ENCODE results near the gene C4BPA.

C4BPA gene

DNA sequence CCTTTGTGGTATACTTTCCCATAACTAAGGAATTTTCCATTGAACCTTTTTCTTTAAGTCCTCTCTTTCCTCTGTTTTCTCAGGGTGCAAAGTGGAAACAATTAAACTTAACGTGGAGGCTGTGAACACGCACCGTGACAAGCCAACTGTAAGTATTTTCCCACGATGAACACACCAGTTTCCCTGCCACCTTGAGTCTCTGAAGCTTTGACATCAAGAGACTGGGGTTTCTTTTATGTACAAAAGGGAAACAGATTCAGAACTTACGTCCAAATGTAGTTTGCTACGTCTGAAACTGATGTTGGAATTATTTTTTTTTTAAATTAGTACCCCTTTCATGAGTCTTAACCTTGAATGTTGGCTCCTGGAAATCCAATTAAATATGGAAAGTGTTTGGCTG, 32.6 kb upstream of the C4BPA start:
- no peak for DNase-seq
- peaks cover 21 to 70% of the 10 kb centered on the region in 2 experiments for H3K36me3 ChIP-seq (ENCODE audit: control insufficient read depth in 1 of 2, insufficient read depth in 2 of 2, low read depth in 1 of 2, low read length in 2 of 2)
- no peaks in the 10 kb centered on the region for H3K79me1 ChIP-seq (replicated peaks; ENCODE audit: low read length, poor library complexity, severe bottlenecking)
- no peaks in the 10 kb centered on the region for H3K9me3 ChIP-seq (ENCODE audit: control insufficient read depth, low read length)
- H2AK5ac ChIP-seq (ENCODE audit: low read length, severe bottlenecking) = no peak overlapping the region
- no peak overlapping the region for H3K23ac ChIP-seq (ENCODE audit: low read length in 2 of 2)
- no peak overlapping the region for H2BK5ac ChIP-seq (ENCODE audit: low read depth, low read length, poor library complexity, severe bottlenecking)
- H2BK12ac ChIP-seq (ENCODE audit: low read length in 2 of 2) = no peak overlapping the region
- H3K4ac ChIP-seq (ENCODE audit: low read depth in 1 of 2, low read length in 2 of 2) = no peak overlapping the region
- H3K18ac ChIP-seq (ENCODE audit: low read depth in 1 of 2, low read length in 2 of 2) = no peak overlapping the region
- H3K27ac ChIP-seq (ENCODE audit: low read length, poor library complexity, severe bottlenecking) = no peak overlapping the region
- no peak overlapping the region for H3K4me3 ChIP-seq (ENCODE audit: insufficient read depth in 1 of 2, low read depth in 1 of 2, low read length in 2 of 2)
- H3K4me2 ChIP-seq (ENCODE audit: low read length, poor library complexity, severe bottlenecking) = no peak overlapping the region
- no peaks in the 10 kb centered on the region for H3K27me3 ChIP-seq (ENCODE audit: control insufficient read depth in 1 of 2, insufficient read depth in 1 of 2, low read length in 2 of 2)
- no peak overlapping the region for H4K8ac ChIP-seq (ENCODE audit: low read length)
- no peak overlapping the region for H2AFZ ChIP-seq (ENCODE audit: low read depth, low read length)
- H2BK15ac ChIP-seq (ENCODE audit: low read depth, poor library complexity, severe bottlenecking) = no peak overlapping the region
- no peak overlapping the region for H4K91ac ChIP-seq (ENCODE audit: low read length)
- H2BK120ac ChIP-seq (ENCODE audit: low read depth, low read length) = no peak overlapping the region
- no peak overlapping the region for H3K9ac ChIP-seq (ENCODE audit: low read length)
- whole genome bisulfite sequencing = 93% methylated on average over 6 of the region's 6 CpGs
- H3K4me1 ChIP-seq (ENCODE audit: control insufficient read depth, insufficient read depth, low read depth, low read length) = no peaks in the 10 kb centered on the region
- H3K14ac ChIP-seq (ENCODE audit: low read length in 2 of 2) = no peak overlapping the region

DNA sequence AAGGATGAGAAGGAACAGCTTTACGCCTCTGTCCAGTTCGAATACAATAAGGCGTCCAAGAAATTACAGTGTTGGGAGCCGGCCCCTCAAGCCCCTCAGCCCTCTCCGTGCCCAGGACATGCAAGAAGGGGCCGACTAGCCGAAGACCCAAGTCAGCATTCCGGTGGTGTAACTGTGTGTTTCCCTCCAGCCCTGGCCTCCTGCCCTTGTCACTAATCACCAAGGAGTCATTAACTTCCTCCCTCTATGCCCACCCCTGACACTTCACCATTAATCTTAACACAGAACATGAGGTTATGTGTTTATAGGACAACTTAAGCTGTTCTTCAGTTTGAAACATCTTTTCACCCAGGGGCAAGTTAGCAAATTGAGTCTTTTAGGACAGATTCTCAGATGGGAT, 31.8 kb upstream of the C4BPA start:
- Histone ChIP-seq H3K4me1 (ENCODE audit: control insufficient read depth, insufficient read depth, low read depth, low read length) (no peaks in the 10 kb centered on the region), H2AK5ac (ENCODE audit: low read length, severe bottlenecking) (no peak overlapping the region), H3K79me1 (replicated peaks; ENCODE audit: low read length, poor library complexity, severe bottlenecking) (no peaks in the 10 kb centered on the region), H3K4me2 (ENCODE audit: low read length, poor library complexity, severe bottlenecking) (no peak overlapping the region), H2BK15ac (ENCODE audit: low read depth, poor library complexity, severe bottlenecking) (no peak overlapping the region), H2BK120ac (ENCODE audit: low read depth, low read length) (no peak overlapping the region), H4K91ac (ENCODE audit: low read length) (no peak overlapping the region), H3K27ac (ENCODE audit: low read length, poor library complexity, severe bottlenecking) (no peak overlapping the region), H3K18ac (ENCODE audit: low read depth in 1 of 2, low read length in 2 of 2) (no peak overlapping the region), H3K4me3 (ENCODE audit: insufficient read depth in 1 of 2, low read depth in 1 of 2, low read length in 2 of 2) (no peak overlapping the region), H3K14ac (ENCODE audit: low read length in 2 of 2) (no peak overlapping the region), H2BK5ac (ENCODE audit: low read depth, low read length, poor library complexity, severe bottlenecking) (no peak overlapping the region), H4K8ac (ENCODE audit: low read length) (no peak overlapping the region), H3K27me3 (ENCODE audit: control insufficient read depth in 1 of 2, insufficient read depth in 1 of 2, low read length in 2 of 2) (no peaks in the 10 kb centered on the region), H2AFZ (ENCODE audit: low read depth, low read length) (no peak overlapping the region), H3K36me3 (ENCODE audit: control insufficient read depth in 1 of 2, insufficient read depth in 2 of 2, low read depth in 1 of 2, low read length in 2 of 2) (peaks cover 21 to 67% of the 10 kb centered on the region in 2 experiments), H3K4ac (ENCODE audit: low read depth in 1 of 2, low read length in 2 of 2) (no peak overlapping the region), H3K9ac (ENCODE audit: low read length) (no peak overlapping the region), H3K23ac (ENCODE audit: low read length in 2 of 2) (no peak overlapping the region), H3K9me3 (ENCODE audit: control insufficient read depth, low read length) (no peaks in the 10 kb centered on the region), H2BK12ac (ENCODE audit: low read length in 2 of 2) (no peak overlapping the region)
- no peak for DNase-seq
- WGBS = 91% methylated on average over 8 of the region's 8 CpGs

DNA sequence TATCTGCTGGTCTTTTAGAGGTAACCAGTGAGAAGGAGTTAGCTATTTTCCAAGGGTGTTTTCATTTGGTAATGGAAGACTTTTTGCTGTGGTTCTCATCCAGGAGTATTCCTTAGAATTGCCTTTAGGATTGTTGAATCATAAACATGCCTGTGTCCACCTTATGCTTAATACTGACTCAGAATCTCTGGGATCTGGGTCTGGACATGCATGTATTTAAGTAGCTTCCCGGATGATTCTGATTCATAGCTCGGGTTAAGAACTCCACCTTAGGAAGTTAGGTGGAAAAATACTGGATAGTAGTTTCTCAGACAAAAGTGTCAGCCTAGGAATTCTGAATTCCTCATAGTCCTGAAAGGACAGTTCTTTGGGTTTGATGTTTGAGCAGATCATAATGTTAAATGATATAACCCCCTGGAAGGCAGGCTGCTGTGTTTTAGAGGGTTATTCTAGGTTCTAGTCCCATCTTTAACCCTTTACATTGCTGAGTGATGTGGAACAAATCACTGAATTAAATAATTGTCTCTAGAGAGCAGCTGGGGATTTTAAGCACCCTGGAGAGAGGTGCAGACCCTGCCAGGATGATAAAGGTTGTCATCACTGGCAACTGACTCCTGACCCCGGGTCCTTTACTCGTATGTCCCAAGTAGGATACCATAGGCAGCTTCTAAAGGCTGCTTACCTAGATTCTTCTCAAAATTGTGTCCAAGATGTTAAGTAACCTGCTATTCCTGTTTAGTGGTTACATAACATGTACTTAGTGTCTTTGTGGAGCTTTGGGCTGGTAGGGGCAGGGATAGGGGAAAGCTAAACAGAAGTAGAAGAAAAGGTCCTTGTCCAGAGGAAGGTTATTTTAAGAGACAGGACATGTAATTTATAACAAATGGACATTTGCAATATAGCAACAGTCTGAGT, 29.9 kb upstream of the C4BPA start:
- Histone ChIP-seq H3K9ac (ENCODE audit: low read length) (peak overlapping the region; percentile 20), H3K18ac (ENCODE audit: low read depth in 1 of 2, low read length in 2 of 2) (no peak overlapping the region), H3K27ac (ENCODE audit: low read length, poor library complexity, severe bottlenecking) (no peak overlapping the region), H3K14ac (ENCODE audit: low read length in 2 of 2) (no peak overlapping the region), H3K4ac (ENCODE audit: low read depth in 1 of 2, low read length in 2 of 2) (no peak overlapping the region), H3K27me3 (ENCODE audit: control insufficient read depth in 1 of 2, insufficient read depth in 1 of 2, low read length in 2 of 2) (no peaks in the 10 kb centered on the region), H3K23ac (ENCODE audit: low read length in 2 of 2) (no peak overlapping the region), H2BK5ac (ENCODE audit: low read depth, low read length, poor library complexity, severe bottlenecking) (no peak overlapping the region), H3K79me1 (replicated peaks; ENCODE audit: low read length, poor library complexity, severe bottlenecking) (no peaks in the 10 kb centered on the region), H3K4me3 (ENCODE audit: insufficient read depth in 1 of 2, low read depth in 1 of 2, low read length in 2 of 2) (peak overlapping the region in 1 of 2 experiments; percentile 9), H3K4me2 (ENCODE audit: low read length, poor library complexity, severe bottlenecking) (no peak overlapping the region), H4K8ac (ENCODE audit: low read length) (no peak overlapping the region), H2BK120ac (ENCODE audit: low read depth, low read length) (no peak overlapping the region), H2BK12ac (ENCODE audit: low read length in 2 of 2) (no peak overlapping the region), H3K4me1 (ENCODE audit: control insufficient read depth, insufficient read depth, low read depth, low read length) (no peaks in the 10 kb centered on the region), H2AFZ (ENCODE audit: low read depth, low read length) (no peak overlapping the region), H2BK15ac (ENCODE audit: low read depth, poor library complexity, severe bottlenecking) (no peak overlapping the region), H4K91ac (ENCODE audit: low read length) (no peak overlapping the region), H3K36me3 (ENCODE audit: control insufficient read depth in 1 of 2, insufficient read depth in 2 of 2, low read depth in 1 of 2, low read length in 2 of 2) (peaks cover 19 to 57% of the 10 kb centered on the region in 2 experiments), H3K9me3 (ENCODE audit: control insufficient read depth, low read length) (no peaks in the 10 kb centered on the region), H2AK5ac (ENCODE audit: low read length, severe bottlenecking) (no peak overlapping the region)
- 89% methylated on average over 4 of the region's 4 CpGs for WGBS
- no peak for DNase-seq

GRCh38 chr1:207076181-207076955, 27.7 kb upstream of the C4BPA start:
- Histone ChIP-seq H3K14ac (ENCODE audit: low read length in 2 of 2) (no peak overlapping the region), H4K8ac (ENCODE audit: low read length) (no peak overlapping the region), H2AFZ (ENCODE audit: low read depth, low read length) (no peak overlapping the region), H3K36me3 (ENCODE audit: control insufficient read depth in 1 of 2, insufficient read depth in 2 of 2, low read depth in 1 of 2, low read length in 2 of 2) (peaks cover 8 to 43% of the 10 kb centered on the region in 2 experiments), H2BK5ac (ENCODE audit: low read depth, low read length, poor library complexity, severe bottlenecking) (no peak overlapping the region), H2AK5ac (ENCODE audit: low read length, severe bottlenecking) (no peak overlapping the region), H3K4me3 (ENCODE audit: insufficient read depth in 1 of 2, low read depth in 1 of 2, low read length in 2 of 2) (no peak overlapping the region), H3K4ac (ENCODE audit: low read depth in 1 of 2, low read length in 2 of 2) (no peak overlapping the region), H3K4me2 (ENCODE audit: low read length, poor library complexity, severe bottlenecking) (no peak overlapping the region), H3K9ac (ENCODE audit: low read length) (no peak overlapping the region), H3K9me3 (ENCODE audit: control insufficient read depth, low read length) (no peaks in the 10 kb centered on the region), H3K4me1 (ENCODE audit: control insufficient read depth, insufficient read depth, low read depth, low read length) (no peaks in the 10 kb centered on the region), H2BK12ac (ENCODE audit: low read length in 2 of 2) (no peak overlapping the region), H2BK15ac (ENCODE audit: low read depth, poor library complexity, severe bottlenecking) (no peak overlapping the region), H3K27ac (ENCODE audit: low read length, poor library complexity, severe bottlenecking) (no peak overlapping the region), H3K27me3 (ENCODE audit: control insufficient read depth in 1 of 2, insufficient read depth in 1 of 2, low read length in 2 of 2) (no peaks in the 10 kb centered on the region), H3K79me1 (replicated peaks; ENCODE audit: low read length, poor library complexity, severe bottlenecking) (no peaks in the 10 kb centered on the region), H3K23ac (ENCODE audit: low read length in 2 of 2) (no peak overlapping the region), H2BK120ac (ENCODE audit: low read depth, low read length) (no peak overlapping the region), H3K18ac (ENCODE audit: low read depth in 1 of 2, low read length in 2 of 2) (no peak overlapping the region), H4K91ac (ENCODE audit: low read length) (no peak overlapping the region)
- 93% methylated on average over 4 of the region's 5 CpGs for WGBS
- no peak for DNase-seq
